Measurements from ENCODE around the gene TSPAN18. TPM values are rescaled to one million over a fixed set of nuclear protein-coding genes. Genes with fewer than 3 reads are reported as not detected.
"Not testable (repeated sequence)": the region's sequence is repeated elsewhere in the genome, so short reads cannot be mapped to it uniquely, and the experiment has no call there.

Gene TSPAN18
- total RNA-seq, 1 donor from 2014 or later: 31.5 TPM

DNA sequence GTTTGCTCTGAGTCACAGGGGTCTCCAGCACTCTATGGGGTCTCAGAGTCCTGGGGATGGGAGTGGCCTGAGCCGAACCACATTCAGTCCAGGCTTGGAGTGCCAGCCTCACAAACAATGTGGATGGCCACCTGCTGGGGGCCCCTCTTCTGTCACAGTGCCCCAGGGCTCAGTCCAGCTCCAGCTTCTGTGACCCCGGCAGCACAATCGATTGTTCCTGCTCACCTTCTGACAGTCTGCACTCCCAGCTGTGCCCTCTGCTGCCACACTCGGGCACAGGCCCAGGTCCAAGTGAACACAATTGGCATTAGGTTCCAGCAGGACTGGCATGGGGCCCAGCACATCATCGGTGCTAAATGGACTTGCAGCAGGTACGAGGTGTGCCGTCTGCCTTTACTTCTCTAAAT lies 139.1 kb downstream of the TSPAN18 start:
- peak in 1 of 2 donors; percentile 55 for DNase-seq (ENCODE audit: low read depth in 2 of 2)

DNA sequence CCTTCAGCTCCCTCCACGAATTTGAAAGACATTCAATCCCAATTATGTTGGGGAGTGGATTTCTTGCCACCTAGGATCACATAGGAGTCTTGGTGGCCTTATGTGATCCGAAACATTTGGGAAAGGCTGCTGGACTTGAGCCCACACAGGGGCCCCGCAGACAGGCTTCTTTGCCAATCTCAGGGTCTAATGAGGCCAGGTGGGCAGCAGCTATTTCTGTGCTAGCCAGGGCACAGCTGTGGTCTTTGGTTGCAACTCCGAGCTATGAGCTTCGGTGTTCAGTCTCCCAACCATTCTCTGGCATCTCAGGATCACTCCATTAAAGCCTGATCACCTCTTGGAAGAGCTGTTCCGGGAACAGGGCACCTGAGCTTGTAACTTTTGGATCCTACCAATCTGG lies 139.5 kb downstream of the TSPAN18 start:
- no peak for DNase-seq (ENCODE audit: low read depth in 2 of 2)

- no peak for DNase-seq (ENCODE audit: low read depth in 2 of 2)
Observed at GRCh38 chr11:44868021-44868420, 141.3 kb downstream of the TSPAN18 start.

GRCh38 chr11:44868455-44869421 lies 142.0 kb downstream of the TSPAN18 start:
- DNase-seq (ENCODE audit: low read depth in 2 of 2): no peak

GRCh38 chr11:44870181-44870580 lies 143.4 kb downstream of the TSPAN18 start:
- DNase-seq (ENCODE audit: low read depth in 2 of 2): no peak

GRCh38 chr11:44870615-44871176 lies 143.9 kb downstream of the TSPAN18 start:
- no peak for DNase-seq (ENCODE audit: low read depth in 2 of 2)

DNA sequence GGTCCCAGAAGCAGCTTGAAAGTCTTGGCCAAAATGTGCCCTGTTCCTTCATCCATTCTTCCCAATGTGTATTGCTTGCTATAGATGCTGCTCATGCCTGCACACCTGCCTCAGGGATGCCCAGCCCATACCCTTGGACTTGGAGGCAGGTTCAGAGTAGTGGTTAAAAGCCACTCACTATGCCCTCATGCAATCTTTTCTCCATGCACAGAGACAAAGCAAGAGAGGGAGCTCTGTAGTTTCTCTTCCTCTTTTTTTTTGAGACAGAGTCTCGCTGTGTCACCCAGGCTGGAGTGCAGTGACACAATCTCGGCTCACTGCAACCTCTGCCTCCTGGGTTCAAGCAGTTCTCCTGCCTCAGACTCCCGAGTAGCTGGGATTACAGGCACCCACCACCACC lies 144.9 kb downstream of the TSPAN18 start:
- not testable (repeated sequence) for DNase-seq (ENCODE audit: low read depth in 2 of 2)

- DNase-seq (ENCODE audit: low read depth in 2 of 2): no peak
Observed at GRCh38 chr11:44872556-44872955, 145.8 kb downstream of the TSPAN18 start.

GRCh38 chr11:44873537-44873936 lies 146.8 kb downstream of the TSPAN18 start:
- DNase-seq (ENCODE audit: low read depth in 2 of 2): no peak

GRCh38 chr11:44874284-44874683 lies 147.5 kb downstream of the TSPAN18 start:
- no peak for DNase-seq (ENCODE audit: low read depth in 2 of 2)

- DNase-seq (ENCODE audit: low read depth in 2 of 2): no peak
Observed at GRCh38 chr11:44875037-44875436, 148.3 kb downstream of the TSPAN18 start.

GRCh38 chr11:44876194-44876723 lies 149.5 kb downstream of the TSPAN18 start:
- no peak for DNase-seq (ENCODE audit: low read depth in 2 of 2)

DNA sequence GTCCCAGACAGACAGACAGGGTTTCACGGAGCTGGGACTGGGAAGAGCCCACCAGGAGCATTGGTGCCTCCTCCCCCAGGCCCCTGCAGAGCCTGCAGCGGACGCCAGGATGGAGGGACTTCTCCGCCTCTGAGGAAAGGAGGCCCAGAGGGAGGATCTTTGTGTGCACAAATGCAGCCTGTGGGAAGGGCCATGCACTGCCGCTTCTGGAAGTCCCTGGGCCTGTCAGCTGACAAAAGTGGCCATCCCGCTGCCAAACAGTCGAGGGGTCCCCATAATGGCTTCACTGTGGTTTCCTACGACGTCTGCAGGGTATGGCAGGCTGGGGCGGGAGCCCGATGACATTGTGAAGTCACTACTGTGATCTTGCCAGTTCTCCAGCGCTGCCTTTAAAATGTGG lies 150.1 kb downstream of the TSPAN18 start:
- DNase-seq (ENCODE audit: low read depth in 2 of 2): no peak

DNA sequence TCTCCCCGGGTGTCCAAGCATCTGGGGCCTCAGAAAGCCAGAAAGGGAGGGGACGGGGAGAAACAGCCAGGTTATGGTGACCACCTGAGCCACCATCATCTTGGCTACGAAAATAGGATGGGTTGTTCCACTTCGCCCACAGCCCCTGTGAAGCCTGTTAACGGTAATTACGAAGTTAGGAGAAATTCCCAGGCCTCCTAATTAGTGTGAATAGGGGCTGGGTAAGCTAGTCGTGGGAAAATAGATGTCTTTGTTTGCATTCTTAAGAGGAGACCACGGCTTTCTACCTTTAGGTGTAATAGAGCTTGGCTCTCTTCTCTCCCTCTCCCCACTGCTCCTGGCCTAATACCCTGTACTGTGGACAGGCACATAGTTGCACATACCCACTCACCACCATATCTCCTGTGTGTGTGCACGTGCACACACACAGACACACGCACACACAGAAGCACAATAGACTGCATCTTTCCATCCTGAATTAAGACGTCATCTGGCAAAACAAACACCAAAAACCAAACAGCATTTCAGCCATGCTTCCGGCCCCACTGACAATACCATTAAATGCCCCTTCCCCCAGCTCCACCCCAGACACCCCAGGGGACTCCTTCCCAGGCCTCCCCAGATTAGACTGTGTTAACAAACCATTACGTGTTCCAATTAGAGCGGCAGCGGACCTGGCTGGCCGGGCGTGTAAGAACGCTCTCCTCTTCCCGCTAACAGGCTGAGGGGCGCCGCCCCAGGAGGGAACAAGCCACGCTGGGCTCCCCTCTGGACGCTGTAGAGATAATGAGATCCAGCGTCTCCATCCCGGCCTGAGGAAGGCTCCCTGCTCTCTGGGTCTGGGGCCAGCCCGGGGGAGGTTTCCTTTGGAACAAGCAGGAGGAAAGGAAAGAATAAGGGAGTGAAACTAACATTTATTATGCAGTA lies 151.1 kb downstream of the TSPAN18 start:
- peak in 1 of 2 donors; percentile 38 for DNase-seq (ENCODE audit: low read depth in 2 of 2)

GRCh38 chr11:44878711-44879110 lies 151.9 kb downstream of the TSPAN18 start:
- DNase-seq (ENCODE audit: low read depth in 2 of 2): no peak

DNA sequence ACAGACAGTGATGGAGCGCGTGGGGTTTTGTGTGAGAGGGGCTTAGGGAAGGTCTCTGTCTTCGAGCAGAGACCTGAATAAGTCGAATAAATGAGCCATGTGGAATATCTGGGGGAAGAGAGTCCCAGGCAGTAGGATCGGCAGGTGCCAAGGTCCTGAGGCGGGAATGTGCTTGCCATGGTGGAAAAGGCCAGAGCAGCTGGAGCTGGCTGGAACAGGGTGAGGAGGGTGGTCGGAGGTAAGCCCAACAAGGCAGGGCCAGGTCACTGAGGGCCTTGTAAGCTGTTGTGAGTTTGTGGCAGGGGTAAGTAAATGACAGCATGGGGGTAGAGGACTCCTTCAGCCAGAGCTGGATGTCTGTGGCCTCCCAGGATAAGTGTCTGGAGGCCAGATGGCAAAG lies 152.7 kb downstream of the TSPAN18 start:
- no peak for DNase-seq (ENCODE audit: low read depth in 2 of 2)

DNA sequence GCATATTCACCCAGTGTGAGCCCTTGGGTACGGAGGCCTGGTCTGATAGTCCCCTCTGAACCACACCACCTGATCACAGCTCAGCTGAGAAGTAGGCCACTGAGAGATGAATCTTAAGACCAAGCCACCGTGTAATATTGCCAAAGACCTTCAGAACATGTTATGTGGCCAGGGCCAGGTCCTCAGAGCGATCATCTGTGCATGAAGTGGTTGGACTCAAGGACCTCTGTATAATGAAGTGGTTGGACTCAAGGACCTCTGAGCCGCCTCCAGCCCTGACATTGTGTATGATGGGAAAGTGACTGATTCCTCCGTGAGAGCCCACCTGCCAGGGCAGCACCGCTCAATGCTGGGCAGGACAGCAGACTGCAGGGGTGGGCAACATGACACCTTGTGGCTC lies 153.7 kb downstream of the TSPAN18 start:
- DNase-seq (ENCODE audit: low read depth in 2 of 2): no peak

DNA sequence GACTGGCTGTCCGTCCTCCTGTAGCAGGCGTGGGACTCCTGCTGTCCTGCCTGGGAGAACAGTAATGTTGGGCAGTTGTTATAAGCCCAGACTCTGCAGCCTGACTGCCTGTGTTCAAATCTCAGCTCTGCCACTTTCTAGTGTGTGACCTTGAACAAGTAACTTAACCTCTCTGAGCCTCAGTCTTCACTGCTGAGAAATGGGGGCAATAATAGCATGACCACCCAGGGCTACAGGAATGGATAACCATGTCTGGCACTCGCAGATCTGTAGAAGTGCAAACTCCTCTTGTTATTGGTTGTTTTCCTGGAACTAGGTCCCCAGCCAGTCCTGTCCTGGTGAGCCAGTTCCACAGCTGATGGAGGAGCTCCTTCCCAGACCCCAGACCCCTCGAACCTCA lies 154.2 kb downstream of the TSPAN18 start:
- no peak for DNase-seq (ENCODE audit: low read depth in 2 of 2)

- DNase-seq (ENCODE audit: low read depth in 2 of 2): peak in 1 of 2 donors; percentile 40
Observed at GRCh38 chr11:44883277-44883676, 156.5 kb downstream of the TSPAN18 start.

DNA sequence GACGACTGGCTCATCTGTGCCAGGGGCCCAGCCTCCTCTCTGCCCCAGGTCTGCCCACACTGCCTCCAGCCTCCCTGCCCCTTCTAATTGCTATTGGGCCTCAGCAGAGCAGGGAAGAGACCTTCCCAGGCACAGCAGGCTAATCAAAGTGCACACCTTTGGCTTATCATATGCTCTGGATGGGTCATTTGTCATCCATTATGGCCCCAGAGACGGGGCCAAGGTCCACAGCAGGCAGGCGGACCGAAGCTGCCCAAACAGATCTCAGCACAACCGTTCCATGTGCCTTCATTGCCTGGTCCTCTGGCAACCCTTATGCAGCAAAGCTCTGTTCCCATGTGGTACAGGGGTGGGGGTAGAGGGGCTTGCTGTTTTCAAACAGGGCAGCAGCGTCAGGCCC lies 157.3 kb downstream of the TSPAN18 start:
- DNase-seq (ENCODE audit: low read depth in 2 of 2): no peak

DNA sequence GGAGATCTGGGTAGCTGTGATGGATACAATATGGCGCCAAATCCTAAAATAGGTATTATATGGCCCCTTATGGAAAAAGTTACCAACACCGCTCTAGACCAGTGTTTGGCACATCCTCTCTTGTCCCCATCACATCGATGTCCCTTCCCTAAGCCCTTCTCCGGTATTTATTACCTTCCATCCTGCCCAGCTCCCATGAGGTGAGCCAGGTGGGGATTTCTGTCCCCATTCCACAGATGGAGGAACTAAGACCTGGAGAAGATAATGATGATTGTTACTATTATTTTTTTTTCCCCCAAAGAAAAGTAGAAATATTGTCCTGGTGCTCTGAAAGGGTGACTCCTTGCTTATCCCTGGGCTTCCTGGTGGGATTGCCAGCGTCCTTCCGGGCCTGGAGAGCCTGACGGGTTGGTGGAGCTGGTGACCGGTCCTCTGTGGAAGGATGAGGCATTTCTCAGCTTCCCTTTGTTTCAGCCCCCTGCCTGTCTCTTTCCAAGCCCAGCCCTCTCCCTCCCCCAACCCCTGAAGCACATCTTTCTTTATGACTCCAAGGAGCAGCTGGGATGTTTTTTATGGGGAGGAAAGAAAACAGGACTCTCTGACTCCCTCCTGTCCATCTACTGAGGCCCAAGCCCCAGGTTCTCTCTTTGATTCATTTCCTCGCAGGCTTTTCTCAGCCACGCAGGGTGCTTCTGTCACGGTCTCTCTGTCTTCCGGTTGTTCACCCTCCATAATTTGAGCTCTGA lies 158.5 kb downstream of the TSPAN18 start:
- DNase-seq (ENCODE audit: low read depth in 2 of 2): no peak
